GM23338 (cell line): ENCODE data around the gene COA8. TPM values are rescaled to one million over a fixed set of nuclear protein-coding genes. Genes with fewer than 3 reads are reported as not detected.

Experiments used
- ATAC-seq: fragments of 200-7000 bp; cut with Tn5 transposase; 3 replicates; pipeline ENCODE4 v1.9.1; 2020
- DNase-seq: peaks from one replicate; pipeline ENCODE4 v3.0.0-alpha.2; 2015; ENCODE audit warnings: low spot score
- H2AFZ ChIP-seq: fragments of 200-600 bp; sonication (generic); 2 replicates; pipeline ENCODE4 v1.8.0; 2016; ENCODE audit warnings: antibody characterized with exemption, mild to moderate bottlenecking, moderate library complexity
- H3F3A ChIP-seq: fragments of 200-600 bp; sonication (generic); replicated peaks from 2 replicates; pipeline ENCODE4 v1.8.0; 2017; ENCODE audit warnings: antibody characterized with exemption, mixed run types, low read depth
- H3K27ac ChIP-seq: fragments of 200-600 bp; sonication (generic); 2 replicates; pipeline ENCODE4 v1.6.1; 2016; ENCODE audit warnings: low read depth
- H3K27me3 ChIP-seq: fragments of 200-600 bp; sonication (generic); 2 replicates; pipeline ENCODE4 v1.8.0; 2016; ENCODE audit warnings: mild to moderate bottlenecking, mixed run types, moderate library complexity; ENCODE audit not compliant: insufficient read depth
- H3K36me3 ChIP-seq: fragments of 200-600 bp; sonication (generic); 2 replicates; pipeline ENCODE4 v1.8.0; 2016; ENCODE audit warnings: mild to moderate bottlenecking; ENCODE audit not compliant: insufficient read depth
- H3K4me1 ChIP-seq: fragments of 200-600 bp; sonication (generic); 2 replicates; pipeline ENCODE4 v1.8.0; 2016; ENCODE audit warnings: mild to moderate bottlenecking, moderate library complexity; ENCODE audit not compliant: insufficient read depth
- H3K4me2 ChIP-seq: fragments of 200-600 bp; sonication (generic); 2 replicates; pipeline ENCODE4 v1.7.1; 2017; ENCODE audit warnings: mixed run types
- H3K4me3 ChIP-seq: fragments of 200-600 bp; sonication (generic); 2 replicates; pipeline ENCODE4 v1.6.1; 2016; ENCODE audit warnings: mixed run types
- H3K79me2 ChIP-seq: fragments of 200-600 bp; sonication (generic); replicated peaks from 2 replicates; pipeline ENCODE4 v1.8.0; 2017; ENCODE audit warnings: mild to moderate bottlenecking; ENCODE audit not compliant: insufficient read depth
- H3K9me2 ChIP-seq: fragments of 200-600 bp; sonication (generic); 2 replicates; pipeline ENCODE4 v1.8.0; 2017; ENCODE audit not compliant: insufficient read depth
- H4K20me1 ChIP-seq: fragments of 200-600 bp; sonication (generic); replicated peaks from 2 replicates; pipeline ENCODE4 v1.8.0; 2017; ENCODE audit warnings: mild to moderate bottlenecking; ENCODE audit not compliant: insufficient read depth
- H3K27ac Mint-ChIP-seq: 2 replicates; pipeline ENCODE4 v1.8.0; 2020; ENCODE audit warnings: inconsistent platforms, mild to moderate bottlenecking, moderate library complexity, mixed read lengths
- H3K27me3 Mint-ChIP-seq: 3 replicates; pipeline ENCODE4 v1.8.0; 2022; ENCODE audit warnings: low read depth, mild to moderate bottlenecking, moderate library complexity, mixed read lengths, inconsistent platforms; ENCODE audit not compliant: insufficient read depth, poor library complexity
- H3K36me3 Mint-ChIP-seq: 3 replicates; pipeline ENCODE4 v1.8.0; 2021; ENCODE audit warnings: low read depth, mild to moderate bottlenecking, inconsistent platforms, moderate library complexity, mixed read lengths
- H3K4me1 Mint-ChIP-seq: 3 replicates; pipeline ENCODE4 v1.8.0; 2020; ENCODE audit warnings: mild to moderate bottlenecking, inconsistent platforms, mixed read lengths
- H3K4me3 Mint-ChIP-seq: 3 replicates; pipeline ENCODE4 v1.8.0; 2021; ENCODE audit warnings: moderate library complexity, mild to moderate bottlenecking, inconsistent platforms, mixed read lengths
- H3K9me3 Mint-ChIP-seq: 3 replicates; pipeline ENCODE4 v1.8.0; 2020; ENCODE audit warnings: moderate library complexity, mild to moderate bottlenecking, inconsistent platforms, mixed read lengths
- CREB1 ChIP-seq: fragments of 250-450 bp; sonication (Bioruptor Pico); IDR thresholded peaks from 2 replicates; pipeline ENCODE4 v1.5.0; 2020; ENCODE audit warnings: low read depth, mild to moderate bottlenecking, moderate library complexity
- EZH2 ChIP-seq: fragments of 200-600 bp; sonication (generic); IDR thresholded peaks from one replicate; pipeline ENCODE4 v1.8.0; 2017; ENCODE audit warnings: antibody characterized with exemption, mild to moderate bottlenecking, low read depth; ENCODE audit not compliant: unreplicated experiment
- NANOG ChIP-seq: IDR thresholded peaks from 2 replicates; pipeline ENCODE4 v1.6.1; 2016; ENCODE audit warnings: antibody characterized with exemption, borderline replicate concordance
- STAT1 ChIP-seq: IDR thresholded peaks from one replicate; pipeline ENCODE4 v1.6.1; 2016; ENCODE audit warnings: antibody characterized with exemption; ENCODE audit not compliant: unreplicated experiment
- ZNF114 ChIP-seq: fragments of 250-450 bp; sonication (Bioruptor Pico); IDR thresholded peaks from 2 replicates; pipeline ENCODE4 v1.5.0; 2020; ENCODE audit warnings: mild to moderate bottlenecking, moderate library complexity
- ZNF331 ChIP-seq: fragments of 250-450 bp; sonication (Bioruptor Pico); IDR thresholded peaks from 2 replicates; pipeline ENCODE4 v1.5.0; 2020; ENCODE audit warnings: low read depth, mild to moderate bottlenecking, moderate library complexity
- polyA plus RNA-seq: library from polyadenylated mRNA; unstranded; fragments of >200 nt; fragmentation: Nextera tagmentation; extraction: Ambion mirVana; gene quantifications from 2 replicates; pipeline ENCODE4 v1.2.1, GENCODE V29; 2016
- total RNA-seq: library from RNA; depleted of rRNA; stranded (reverse); fragments of >200 nt; shearing (Covaris generic); gene quantifications from 2 replicates; pipeline ENCODE4 v1.2.3, GENCODE V29; 2014
- TF ChIP-seq, protein P1 (sequence below): IDR thresholded peaks from one replicate; pipeline ENCODE4 v1.6.1; 2018; ENCODE audit warnings: antibody characterized with exemption; ENCODE audit not compliant: unreplicated experiment
- TF ChIP-seq, protein P2 (sequence below): fragments of 250-450 bp; sonication (Bioruptor Pico); IDR thresholded peaks from 2 replicates; pipeline ENCODE4 v1.5.0; 2020; ENCODE audit warnings: mild to moderate bottlenecking, moderate library complexity
- TF ChIP-seq, protein P3 (sequence below), 2 experiments: fragments of 200-600 bp in 1 of 2; sonication (generic) in 1 of 2; conservative IDR thresholded peaks; 2 replicates each; pipeline versions ENCODE4 v1.5.1 to v1.6.1; 2016 to 2017; ENCODE audit warnings: antibody characterized with exemption in 2 of 2, low read depth in 2 of 2, mild to moderate bottlenecking in 2 of 2, moderate library complexity in 1 of 2

COA8 gene
- total and polyA plus RNA-seq, 2 experiments from 2014 or later = 61.3 to 130 TPM

DNA sequence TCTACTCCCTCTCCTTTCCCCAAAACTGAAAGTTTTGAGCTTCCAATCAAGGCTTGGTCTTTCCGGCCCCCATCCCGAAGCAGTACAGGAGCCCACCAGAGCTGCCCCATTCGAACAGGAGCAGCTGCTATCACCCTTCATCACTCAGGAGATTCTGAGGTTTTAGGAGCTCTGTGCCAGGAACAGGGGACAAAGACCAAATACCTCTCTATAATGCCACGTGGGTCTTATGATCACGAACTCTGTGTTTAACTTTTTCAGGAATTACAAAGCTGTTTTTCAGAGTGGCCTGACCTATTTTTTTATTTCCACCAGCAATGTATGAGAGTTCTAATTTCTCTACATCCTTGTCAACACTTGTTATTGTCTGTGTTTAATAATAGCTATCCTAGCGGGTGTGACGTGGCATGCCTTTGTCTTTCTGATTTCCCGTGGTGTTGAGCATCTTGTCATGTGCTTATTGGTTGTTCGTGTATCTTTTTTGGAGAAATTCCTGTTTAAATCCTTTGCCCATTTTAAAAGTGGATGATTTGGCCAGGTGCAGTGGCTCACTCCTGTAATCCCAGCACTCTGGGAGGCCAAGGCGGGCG lies 21.7 kb downstream of the COA8 start (continued):
- TF ChIP-seq, protein P1, sequence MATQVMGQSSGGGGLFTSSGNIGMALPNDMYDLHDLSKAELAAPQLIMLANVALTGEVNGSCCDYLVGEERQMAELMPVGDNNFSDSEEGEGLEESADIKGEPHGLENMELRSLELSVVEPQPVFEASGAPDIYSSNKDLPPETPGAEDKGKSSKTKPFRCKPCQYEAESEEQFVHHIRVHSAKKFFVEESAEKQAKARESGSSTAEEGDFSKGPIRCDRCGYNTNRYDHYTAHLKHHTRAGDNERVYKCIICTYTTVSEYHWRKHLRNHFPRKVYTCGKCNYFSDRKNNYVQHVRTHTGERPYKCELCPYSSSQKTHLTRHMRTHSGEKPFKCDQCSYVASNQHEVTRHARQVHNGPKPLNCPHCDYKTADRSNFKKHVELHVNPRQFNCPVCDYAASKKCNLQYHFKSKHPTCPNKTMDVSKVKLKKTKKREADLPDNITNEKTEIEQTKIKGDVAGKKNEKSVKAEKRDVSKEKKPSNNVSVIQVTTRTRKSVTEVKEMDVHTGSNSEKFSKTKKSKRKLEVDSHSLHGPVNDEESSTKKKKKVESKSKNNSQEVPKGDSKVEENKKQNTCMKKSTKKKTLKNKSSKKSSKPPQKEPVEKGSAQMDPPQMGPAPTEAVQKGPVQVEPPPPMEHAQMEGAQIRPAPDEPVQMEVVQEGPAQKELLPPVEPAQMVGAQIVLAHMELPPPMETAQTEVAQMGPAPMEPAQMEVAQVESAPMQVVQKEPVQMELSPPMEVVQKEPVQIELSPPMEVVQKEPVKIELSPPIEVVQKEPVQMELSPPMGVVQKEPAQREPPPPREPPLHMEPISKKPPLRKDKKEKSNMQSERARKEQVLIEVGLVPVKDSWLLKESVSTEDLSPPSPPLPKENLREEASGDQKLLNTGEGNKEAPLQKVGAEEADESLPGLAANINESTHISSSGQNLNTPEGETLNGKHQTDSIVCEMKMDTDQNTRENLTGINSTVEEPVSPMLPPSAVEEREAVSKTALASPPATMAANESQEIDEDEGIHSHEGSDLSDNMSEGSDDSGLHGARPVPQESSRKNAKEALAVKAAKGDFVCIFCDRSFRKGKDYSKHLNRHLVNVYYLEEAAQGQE = no peak
- TF ChIP-seq EZH2 (no peak), CREB1 (CRISPR knock-in tag) (no peak)
- TF ChIP-seq, protein P2, sequence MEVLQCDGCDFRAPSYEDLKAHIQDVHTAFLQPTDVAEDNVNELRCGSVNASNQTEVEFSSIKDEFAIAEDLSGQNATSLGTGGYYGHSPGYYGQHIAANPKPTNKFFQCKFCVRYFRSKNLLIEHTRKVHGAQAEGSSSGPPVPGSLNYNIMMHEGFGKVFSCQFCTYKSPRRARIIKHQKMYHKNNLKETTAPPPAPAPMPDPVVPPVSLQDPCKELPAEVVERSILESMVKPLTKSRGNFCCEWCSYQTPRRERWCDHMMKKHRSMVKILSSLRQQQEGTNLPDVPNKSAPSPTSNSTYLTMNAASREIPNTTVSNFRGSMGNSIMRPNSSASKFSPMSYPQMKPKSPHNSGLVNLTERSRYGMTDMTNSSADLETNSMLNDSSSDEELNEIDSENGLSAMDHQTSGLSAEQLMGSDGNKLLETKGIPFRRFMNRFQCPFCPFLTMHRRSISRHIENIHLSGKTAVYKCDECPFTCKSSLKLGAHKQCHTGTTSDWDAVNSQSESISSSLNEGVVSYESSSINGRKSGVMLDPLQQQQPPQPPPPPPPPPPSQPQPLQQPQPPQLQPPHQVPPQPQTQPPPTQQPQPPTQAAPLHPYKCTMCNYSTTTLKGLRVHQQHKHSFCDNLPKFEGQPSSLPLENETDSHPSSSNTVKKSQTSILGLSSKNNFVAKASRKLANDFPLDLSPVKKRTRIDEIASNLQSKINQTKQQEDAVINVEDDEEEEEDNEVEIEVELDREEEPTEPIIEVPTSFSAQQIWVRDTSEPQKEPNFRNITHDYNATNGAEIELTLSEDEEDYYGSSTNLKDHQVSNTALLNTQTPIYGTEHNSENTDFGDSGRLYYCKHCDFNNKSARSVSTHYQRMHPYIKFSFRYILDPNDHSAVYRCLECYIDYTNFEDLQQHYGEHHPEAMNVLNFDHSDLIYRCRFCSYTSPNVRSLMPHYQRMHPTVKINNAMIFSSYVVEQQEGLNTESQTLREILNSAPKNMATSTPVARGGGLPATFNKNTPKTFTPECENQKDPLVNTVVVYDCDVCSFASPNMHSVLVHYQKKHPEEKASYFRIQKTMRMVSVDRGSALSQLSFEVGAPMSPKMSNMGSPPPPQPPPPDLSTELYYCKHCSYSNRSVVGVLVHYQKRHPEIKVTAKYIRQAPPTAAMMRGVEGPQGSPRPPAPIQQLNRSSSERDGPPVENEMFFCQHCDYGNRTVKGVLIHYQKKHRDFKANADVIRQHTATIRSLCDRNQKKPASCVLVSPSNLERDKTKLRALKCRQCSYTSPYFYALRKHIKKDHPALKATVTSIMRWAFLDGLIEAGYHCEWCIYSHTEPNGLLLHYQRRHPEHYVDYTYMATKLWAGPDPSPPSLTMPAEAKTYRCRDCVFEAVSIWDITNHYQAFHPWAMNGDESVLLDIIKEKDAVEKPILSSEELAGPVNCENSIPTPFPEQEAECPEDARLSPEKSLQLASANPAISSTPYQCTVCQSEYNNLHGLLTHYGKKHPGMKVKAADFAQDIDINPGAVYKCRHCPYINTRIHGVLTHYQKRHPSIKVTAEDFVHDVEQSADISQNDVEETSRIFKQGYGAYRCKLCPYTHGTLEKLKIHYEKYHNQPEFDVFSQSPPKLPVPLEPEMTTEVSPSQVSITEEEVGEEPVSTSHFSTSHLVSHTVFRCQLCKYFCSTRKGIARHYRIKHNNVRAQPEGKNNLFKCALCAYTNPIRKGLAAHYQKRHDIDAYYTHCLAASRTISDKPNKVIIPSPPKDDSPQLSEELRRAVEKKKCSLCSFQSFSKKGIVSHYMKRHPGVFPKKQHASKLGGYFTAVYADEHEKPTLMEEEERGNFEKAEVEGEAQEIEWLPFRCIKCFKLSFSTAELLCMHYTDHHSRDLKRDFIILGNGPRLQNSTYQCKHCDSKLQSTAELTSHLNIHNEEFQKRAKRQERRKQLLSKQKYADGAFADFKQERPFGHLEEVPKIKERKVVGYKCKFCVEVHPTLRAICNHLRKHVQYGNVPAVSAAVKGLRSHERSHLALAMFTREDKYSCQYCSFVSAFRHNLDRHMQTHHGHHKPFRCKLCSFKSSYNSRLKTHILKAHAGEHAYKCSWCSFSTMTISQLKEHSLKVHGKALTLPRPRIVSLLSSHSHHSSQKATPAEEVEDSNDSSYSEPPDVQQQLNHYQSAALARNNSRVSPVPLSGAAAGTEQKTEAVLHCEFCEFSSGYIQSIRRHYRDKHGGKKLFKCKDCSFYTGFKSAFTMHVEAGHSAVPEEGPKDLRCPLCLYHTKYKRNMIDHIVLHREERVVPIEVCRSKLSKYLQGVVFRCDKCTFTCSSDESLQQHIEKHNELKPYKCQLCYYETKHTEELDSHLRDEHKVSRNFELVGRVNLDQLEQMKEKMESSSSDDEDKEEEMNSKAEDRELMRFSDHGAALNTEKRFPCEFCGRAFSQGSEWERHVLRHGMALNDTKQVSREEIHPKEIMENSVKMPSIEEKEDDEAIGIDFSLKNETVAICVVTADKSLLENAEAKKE (CRISPR knock-in tag) = no peak

DNA sequence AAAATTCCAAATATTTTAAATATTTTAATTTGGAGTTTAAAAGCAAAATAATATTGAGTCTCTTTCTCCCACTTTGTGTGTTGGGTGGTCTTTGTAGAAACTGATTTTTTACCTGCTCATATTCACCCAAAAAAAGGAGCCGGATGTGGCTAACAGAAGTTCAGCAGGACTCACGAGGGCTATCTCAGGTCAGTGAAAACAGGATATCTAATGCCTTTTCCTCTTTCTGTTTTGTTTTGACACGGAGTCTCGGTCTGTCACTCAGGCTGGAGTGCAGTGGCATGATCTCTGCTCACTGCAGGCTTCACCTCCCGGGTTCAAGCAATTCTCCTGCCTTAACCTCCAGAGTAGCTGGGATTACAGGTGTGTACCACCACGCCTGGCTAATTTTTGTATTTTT lies 30.8 kb downstream of the COA8 start:
- H3K4me2 ChIP-seq = no peak overlapping the region
- H3K27ac Mint-ChIP-seq = no peak overlapping the region
- TF ChIP-seq, protein P3, sequence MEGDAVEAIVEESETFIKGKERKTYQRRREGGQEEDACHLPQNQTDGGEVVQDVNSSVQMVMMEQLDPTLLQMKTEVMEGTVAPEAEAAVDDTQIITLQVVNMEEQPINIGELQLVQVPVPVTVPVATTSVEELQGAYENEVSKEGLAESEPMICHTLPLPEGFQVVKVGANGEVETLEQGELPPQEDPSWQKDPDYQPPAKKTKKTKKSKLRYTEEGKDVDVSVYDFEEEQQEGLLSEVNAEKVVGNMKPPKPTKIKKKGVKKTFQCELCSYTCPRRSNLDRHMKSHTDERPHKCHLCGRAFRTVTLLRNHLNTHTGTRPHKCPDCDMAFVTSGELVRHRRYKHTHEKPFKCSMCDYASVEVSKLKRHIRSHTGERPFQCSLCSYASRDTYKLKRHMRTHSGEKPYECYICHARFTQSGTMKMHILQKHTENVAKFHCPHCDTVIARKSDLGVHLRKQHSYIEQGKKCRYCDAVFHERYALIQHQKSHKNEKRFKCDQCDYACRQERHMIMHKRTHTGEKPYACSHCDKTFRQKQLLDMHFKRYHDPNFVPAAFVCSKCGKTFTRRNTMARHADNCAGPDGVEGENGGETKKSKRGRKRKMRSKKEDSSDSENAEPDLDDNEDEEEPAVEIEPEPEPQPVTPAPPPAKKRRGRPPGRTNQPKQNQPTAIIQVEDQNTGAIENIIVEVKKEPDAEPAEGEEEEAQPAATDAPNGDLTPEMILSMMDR (conservative IDR thresholded peaks at IDR 0.05; ENCODE audit: low read depth in 2 of 2) = no peak
- TF ChIP-seq NANOG (no peak), STAT1 (no peak), ZNF114 (CRISPR knock-in tag) (no peak), ZNF331 (CRISPR knock-in tag) (no peak)
- TF ChIP-seq, protein P1 = no peak

More for the DNA sequence above, 30.8 kb downstream of the COA8 start:
- H3K4me3 ChIP-seq = no peak overlapping the region
- Mint-ChIP-seq H3K4me3 (no peak overlapping the region), H3K27me3 (peaks cover 2% of the 10 kb centered on the region), H3K9me3 (no peaks in the 10 kb centered on the region; the same call in 2 of the 3 replicates), H3K4me1 (peaks cover 15% of the 10 kb centered on the region), H3K36me3 (peaks cover 13% of the 10 kb centered on the region)
- no peaks in the 10 kb centered on the region; the same call in 1 of the 2 replicates for H4K20me1 ChIP-seq
- DNase-seq = no peak
- no peaks in the 10 kb centered on the region; the same call in 1 of the 2 replicates for H3K4me1 ChIP-seq
- no peak overlapping the region for H2AFZ ChIP-seq
- peak overlapping the region; percentile 90 for H3K27ac ChIP-seq
- H3K27me3 ChIP-seq = no peaks in the 10 kb centered on the region
- H3K79me2 ChIP-seq = no peaks in the 10 kb centered on the region
- H3K9me2 ChIP-seq = no peaks in the 10 kb centered on the region
- ATAC-seq = no peak
- H3K36me3 ChIP-seq = no peaks in the 10 kb centered on the region
- H3F3A ChIP-seq = peaks cover 7% of the 10 kb centered on the region; the same call in 1 of the 2 replicates
